ENCODE data around the gene GMDS.

The GMDS gene

DNA sequence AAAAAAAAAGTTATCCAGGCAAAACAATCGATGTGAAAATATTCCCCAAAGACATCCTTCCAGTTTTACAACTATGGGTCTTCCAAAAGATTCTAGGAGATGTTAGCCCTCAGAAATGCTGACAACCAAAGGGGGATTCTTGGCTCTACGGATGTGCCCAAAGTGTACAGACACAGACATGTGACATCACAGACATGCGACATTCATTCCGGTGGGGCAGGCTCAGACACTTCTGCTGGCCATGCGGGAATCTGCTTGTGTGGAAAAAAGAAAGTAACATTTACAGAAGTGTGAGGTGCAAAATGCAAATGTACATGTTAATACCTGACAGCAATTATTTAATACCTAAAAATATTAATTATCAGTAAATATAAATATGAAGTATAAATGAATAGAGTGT, 367.1 kb downstream of the GMDS start:
- no peak overlapping the region for H3K4me3 ChIP-seq (ENCODE audit: low read depth, low read length)
- no peak for DNase-seq (ENCODE audit: low read depth)
- TF ChIP-seq, protein P1, sequence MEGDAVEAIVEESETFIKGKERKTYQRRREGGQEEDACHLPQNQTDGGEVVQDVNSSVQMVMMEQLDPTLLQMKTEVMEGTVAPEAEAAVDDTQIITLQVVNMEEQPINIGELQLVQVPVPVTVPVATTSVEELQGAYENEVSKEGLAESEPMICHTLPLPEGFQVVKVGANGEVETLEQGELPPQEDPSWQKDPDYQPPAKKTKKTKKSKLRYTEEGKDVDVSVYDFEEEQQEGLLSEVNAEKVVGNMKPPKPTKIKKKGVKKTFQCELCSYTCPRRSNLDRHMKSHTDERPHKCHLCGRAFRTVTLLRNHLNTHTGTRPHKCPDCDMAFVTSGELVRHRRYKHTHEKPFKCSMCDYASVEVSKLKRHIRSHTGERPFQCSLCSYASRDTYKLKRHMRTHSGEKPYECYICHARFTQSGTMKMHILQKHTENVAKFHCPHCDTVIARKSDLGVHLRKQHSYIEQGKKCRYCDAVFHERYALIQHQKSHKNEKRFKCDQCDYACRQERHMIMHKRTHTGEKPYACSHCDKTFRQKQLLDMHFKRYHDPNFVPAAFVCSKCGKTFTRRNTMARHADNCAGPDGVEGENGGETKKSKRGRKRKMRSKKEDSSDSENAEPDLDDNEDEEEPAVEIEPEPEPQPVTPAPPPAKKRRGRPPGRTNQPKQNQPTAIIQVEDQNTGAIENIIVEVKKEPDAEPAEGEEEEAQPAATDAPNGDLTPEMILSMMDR (IDR thresholded peaks at IDR 0.05; ENCODE audit: insufficient read depth, low read depth, low read length, missing control alignments): no peak

DNA sequence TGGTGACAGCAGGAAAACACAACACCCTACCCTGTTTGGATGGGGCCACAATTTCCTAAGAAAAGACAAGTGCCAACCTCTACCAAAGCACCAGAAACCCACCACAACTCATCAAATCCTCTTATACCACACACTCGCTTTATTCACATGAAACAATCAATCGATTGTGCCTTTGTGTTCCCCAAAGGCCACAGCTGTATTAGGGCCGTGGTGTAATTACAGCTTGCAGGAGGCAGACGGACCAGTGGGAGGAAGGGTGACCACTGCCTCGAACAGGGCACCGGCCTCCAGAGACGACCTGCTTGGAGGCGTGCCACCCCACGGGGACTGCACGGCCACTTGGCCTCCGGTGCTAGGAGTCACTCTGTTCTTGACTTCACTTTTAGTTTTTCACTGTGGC, 371.6 kb downstream of the GMDS start:
- TF ChIP-seq, protein P1 (IDR thresholded peaks at IDR 0.05; ENCODE audit: insufficient read depth, low read depth, low read length, missing control alignments): no peak
- H3K4me3 ChIP-seq (ENCODE audit: low read depth, low read length): no peak overlapping the region
- no peak for DNase-seq (ENCODE audit: low read depth)

DNA sequence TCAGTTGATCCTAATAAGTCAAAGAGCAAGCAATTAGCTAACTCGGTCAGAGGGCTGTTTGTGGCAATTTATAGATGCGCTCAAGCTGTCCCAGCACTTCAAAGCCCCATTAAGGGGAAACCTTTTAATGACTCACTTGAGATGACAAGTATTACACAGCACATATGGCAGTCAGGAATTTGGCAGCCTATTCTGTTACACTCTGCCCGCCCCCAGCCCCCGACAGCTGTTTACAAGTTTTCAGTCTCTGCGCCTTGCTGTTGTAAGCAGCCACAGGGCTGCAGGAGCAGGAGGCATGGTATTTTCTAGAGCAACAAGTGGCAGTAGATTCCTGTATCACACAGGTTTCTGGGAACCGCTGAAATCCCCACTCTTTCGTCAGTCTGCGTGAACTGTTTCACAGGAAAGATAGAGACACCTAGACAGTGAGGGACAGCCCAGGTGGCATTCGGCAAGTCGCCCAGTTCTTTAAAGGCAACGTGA, 372.7 kb downstream of the GMDS start:
- TF ChIP-seq, protein P1 (IDR thresholded peaks at IDR 0.05; ENCODE audit: insufficient read depth, low read depth, low read length, missing control alignments): no peak
- no peak for DNase-seq (ENCODE audit: low read depth)
- no peak overlapping the region for H3K4me3 ChIP-seq (ENCODE audit: low read depth, low read length)

DNA sequence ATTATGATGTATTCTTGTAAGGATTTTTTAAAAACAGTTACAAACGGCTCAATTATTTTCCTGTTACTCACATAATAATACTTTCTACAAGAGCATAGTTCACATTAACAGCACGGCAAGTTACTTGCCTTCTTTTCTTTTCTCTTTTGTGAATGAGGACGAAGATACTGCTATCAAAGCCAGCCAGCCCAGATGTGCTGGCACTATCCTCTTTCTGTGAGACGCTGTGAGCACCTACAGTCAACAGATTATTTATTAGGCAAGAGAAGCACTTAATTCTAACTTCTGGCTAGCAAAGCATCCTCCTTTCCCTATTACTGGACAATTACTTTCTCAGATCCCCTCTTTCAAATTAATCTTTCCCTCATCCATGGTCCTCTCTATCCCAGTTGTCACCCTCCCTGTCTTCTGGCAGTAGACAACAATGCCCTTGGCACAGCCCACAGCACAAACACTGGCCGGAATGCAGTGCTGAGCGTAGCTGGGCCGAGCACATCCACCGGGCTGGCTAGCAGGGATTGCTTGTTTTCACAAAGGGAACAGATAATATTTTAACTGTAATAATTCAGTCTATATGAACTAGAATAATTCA, 373.6 kb downstream of the GMDS start:
- TF ChIP-seq, protein P1 (IDR thresholded peaks at IDR 0.05; ENCODE audit: insufficient read depth, low read depth, low read length, missing control alignments): no peak
- H3K4me3 ChIP-seq (ENCODE audit: low read depth, low read length): no peak overlapping the region

DNA sequence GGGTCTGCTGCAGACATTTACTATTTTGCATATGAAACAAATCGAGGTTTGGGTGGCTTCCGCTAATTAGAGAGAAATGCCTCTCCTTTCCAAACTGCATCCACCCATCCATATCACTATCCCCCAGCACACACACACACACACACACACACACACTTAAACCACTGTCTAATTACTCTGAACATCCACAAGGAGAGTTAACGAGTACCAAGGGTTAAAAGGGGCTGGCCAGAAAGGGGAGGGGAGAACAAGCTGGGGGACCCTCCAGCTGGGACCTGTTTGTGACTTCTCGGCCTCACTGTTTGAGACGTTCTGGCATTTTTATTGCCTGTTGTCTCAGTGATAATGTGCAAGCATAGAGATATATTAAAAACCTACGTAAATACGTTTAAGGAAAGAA, 374.5 kb downstream of the GMDS start:
- H3K4me3 ChIP-seq (ENCODE audit: low read depth, low read length): no peak overlapping the region
- no peak for DNase-seq (ENCODE audit: low read depth)
- TF ChIP-seq, protein P1 (IDR thresholded peaks at IDR 0.05; ENCODE audit: insufficient read depth, low read depth, low read length, missing control alignments): no peak

More for the DNA sequence above, 373.6 kb downstream of the GMDS start:
- no peak for DNase-seq (ENCODE audit: low read depth)

DNA sequence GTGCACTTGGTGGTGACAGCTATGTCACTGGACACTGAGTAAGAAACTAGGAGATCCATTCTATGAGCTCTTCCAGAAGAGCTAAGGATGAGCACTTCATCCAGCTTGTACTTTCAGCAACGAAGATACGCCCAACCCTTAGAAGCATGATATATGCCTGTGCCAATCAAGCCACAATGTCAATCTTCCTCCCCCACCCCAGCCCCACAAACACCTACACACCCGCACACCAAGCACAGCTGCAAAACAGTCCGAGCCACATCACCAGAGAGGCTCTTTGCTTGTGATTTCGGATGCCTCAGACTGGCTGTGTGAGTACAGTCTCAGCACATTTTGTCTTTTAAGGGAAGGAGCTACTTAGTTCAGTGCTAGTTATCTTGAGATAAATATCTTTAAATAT, 375.2 kb downstream of the GMDS start:
- TF ChIP-seq, protein P1 (IDR thresholded peaks at IDR 0.05; ENCODE audit: insufficient read depth, low read depth, low read length, missing control alignments): no peak
- DNase-seq (ENCODE audit: low read depth): no peak
- H3K4me3 ChIP-seq (ENCODE audit: low read depth, low read length): no peak overlapping the region

DNA sequence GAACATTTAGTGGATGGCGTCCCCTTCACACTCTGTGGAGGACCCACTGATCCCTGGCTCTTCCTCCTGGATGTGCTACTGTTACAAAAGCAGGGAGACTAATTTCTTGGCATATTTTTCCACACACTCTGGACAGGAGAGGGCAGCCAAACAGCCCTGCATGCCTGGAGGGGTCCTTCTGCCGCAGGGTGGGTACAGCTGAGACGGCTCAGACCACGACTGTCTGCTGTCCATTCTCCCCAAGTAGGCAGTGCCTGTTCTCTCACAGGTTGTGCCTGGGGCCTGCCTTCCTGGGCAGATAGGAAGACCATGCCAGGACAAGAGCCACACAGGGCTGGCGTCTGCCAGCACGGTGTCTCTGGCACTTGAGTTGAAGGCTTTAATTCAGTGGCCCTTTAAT, 375.6 kb downstream of the GMDS start:
- TF ChIP-seq, protein P1 (IDR thresholded peaks at IDR 0.05; ENCODE audit: insufficient read depth, low read depth, low read length, missing control alignments): no peak
- DNase-seq (ENCODE audit: low read depth): no peak
- no peak overlapping the region for H3K4me3 ChIP-seq (ENCODE audit: low read depth, low read length)
